Omental fat pad (tissue), 4 donors: ENCODE results near the gene ZP1. TPM values are rescaled to one million over a fixed set of nuclear protein-coding genes. Genes with fewer than 3 reads are reported as not detected.

Experiments used
- ATAC-seq: fragments of 150-250 bp; one replicate; pipeline ENCODE4 v1.9.1; 2016; ENCODE audit warnings: mild to moderate bottlenecking, moderate library complexity; ENCODE audit not compliant: low FRiP score
- DNase-seq: peaks from one replicate; pipeline ENCODE4 v3.0.0-alpha.2; 2019; ENCODE audit warnings: low spot score
- CTCF ChIP-seq, 3 donors: fragments of 450-650 bp; IDR thresholded peaks; one replicate each; pipeline ENCODE4 v1.5.1; 2016 to 2017; ENCODE audit warnings: antibody characterized with exemption in 3 of 3, mild to moderate bottlenecking in 3 of 3, moderate library complexity in 2 of 3
- total RNA-seq, 4 donors: library from RNA; depleted of rRNA; stranded (reverse); fragments of >200 nt; gene quantifications; one replicate each; pipeline ENCODE4 v1.1.0, GENCODE V29; 2016

The ZP1 gene
- total RNA-seq, 4 donors from 2014 or later: 2.2 to 3.0 TPM; not detected in 2

GRCh38 chr11:60852117-60852981 lies 15.0 kb upstream of the ZP1 start:
- ATAC-seq: no peak
- DNase-seq: no peak
- no peak for TF ChIP-seq CTCF (IDR thresholded peaks at IDR 0.05)

GRCh38 chr11:60852982-60853950 lies 14.1 kb upstream of the ZP1 start:
- no peak for ATAC-seq
- DNase-seq: no peak
- TF ChIP-seq CTCF (IDR thresholded peaks at IDR 0.05): no peak

- no peak for DNase-seq
- no peak for ATAC-seq
- TF ChIP-seq CTCF (IDR thresholded peaks at IDR 0.05): no peak
Measured at GRCh38 chr11:60854140-60854846, 13.0 kb upstream of the ZP1 start.

- TF ChIP-seq CTCF (IDR thresholded peaks at IDR 0.05): no peak
- ATAC-seq (no peak), DNase-seq (no peak)
Measured at GRCh38 chr11:60854847-60855725, 12.3 kb upstream of the ZP1 start.

GRCh38 chr11:60855726-60856633 lies 11.4 kb upstream of the ZP1 start, which contains the start of gene PTGDR2:
Gene PTGDR2, minus strand, starts transcription at chr11:60855950. Its CDS starts 2,228 bp downstream, at chr11:60853722.
- no peak for ATAC-seq
- DNase-seq: no peak
- TF ChIP-seq CTCF (IDR thresholded peaks at IDR 0.05): no peak
